Esophagus (tissue), 2 donors: ENCODE data around the gene NOC4L. TPM values are rescaled to one million over a fixed set of nuclear protein-coding genes. Genes with fewer than 3 reads are reported as not detected.
"Not testable (repeated sequence)": the region's sequence is repeated elsewhere in the genome, so short reads cannot be mapped to it uniquely, and the experiment has no call there.

Source experiments
- H3K27ac ChIP-seq, 2 donors: one replicate each; pipeline ENCODE4 v1.5.1; 2013; ENCODE audit warnings: low read depth in 2 of 2, mild to moderate bottlenecking in 2 of 2, inconsistent platforms in 1 of 2, low read length in 1 of 2, moderate library complexity in 1 of 2
- H3K27me3 ChIP-seq, 2 donors: one replicate each; pipeline ENCODE4 v1.6.1; 2013; ENCODE audit warnings: low read length in 2 of 2, control low read depth in 1 of 2, mild to moderate bottlenecking in 1 of 2; ENCODE audit not compliant: insufficient read depth in 2 of 2, control insufficient read depth in 1 of 2
- H3K36me3 ChIP-seq, 2 donors: one replicate each; pipeline ENCODE4 v1.6.1; 2013; ENCODE audit warnings: low read length in 1 of 2; ENCODE audit not compliant: control insufficient read depth in 2 of 2, insufficient read depth in 2 of 2
- H3K4me1 ChIP-seq, 2 donors: one replicate each; pipeline ENCODE4 v1.6.1; 2013; ENCODE audit warnings: low read length in 1 of 2; ENCODE audit not compliant: control insufficient read depth in 2 of 2, insufficient read depth in 2 of 2
- H3K4me3 ChIP-seq, 2 donors: one replicate each; pipeline ENCODE4 v1.5.1; 2013; ENCODE audit warnings: low read length in 2 of 2, mild to moderate bottlenecking in 2 of 2, low read depth in 1 of 2, moderate library complexity in 1 of 2
- H3K9me3 ChIP-seq, 2 donors: one replicate each; pipeline ENCODE4 v1.6.1; 2013; ENCODE audit warnings: mild to moderate bottlenecking in 2 of 2, low read depth in 1 of 2, low read length in 1 of 2, moderate library complexity in 1 of 2; ENCODE audit not compliant: control insufficient read depth in 2 of 2, insufficient read depth in 1 of 2
- WGBS, 2 donors: extraction: QIAGEN DNeasy Blood & Tissue Kit; methylation state at CpG; one replicate each; pipeline ENCODE4 v1.1.7; 2013; 5-methylcytosine and 5-hydroxymethylcytosine counted together
- polyA plus RNA-seq, 2 donors: library from polyadenylated mRNA; stranded (reverse); fragments of 200-250 nt; gene quantifications; one replicate each; pipeline ENCODE4 v1.2.3, GENCODE V29; 2013
- donor health status: healthy with polysubstance abuse.
- donor health status: Bipolar disorder and iron deficiency.

The NOC4L gene
- polyA plus RNA-seq, 2 donors, result 20.6 to 22.7 TPM

DNA sequence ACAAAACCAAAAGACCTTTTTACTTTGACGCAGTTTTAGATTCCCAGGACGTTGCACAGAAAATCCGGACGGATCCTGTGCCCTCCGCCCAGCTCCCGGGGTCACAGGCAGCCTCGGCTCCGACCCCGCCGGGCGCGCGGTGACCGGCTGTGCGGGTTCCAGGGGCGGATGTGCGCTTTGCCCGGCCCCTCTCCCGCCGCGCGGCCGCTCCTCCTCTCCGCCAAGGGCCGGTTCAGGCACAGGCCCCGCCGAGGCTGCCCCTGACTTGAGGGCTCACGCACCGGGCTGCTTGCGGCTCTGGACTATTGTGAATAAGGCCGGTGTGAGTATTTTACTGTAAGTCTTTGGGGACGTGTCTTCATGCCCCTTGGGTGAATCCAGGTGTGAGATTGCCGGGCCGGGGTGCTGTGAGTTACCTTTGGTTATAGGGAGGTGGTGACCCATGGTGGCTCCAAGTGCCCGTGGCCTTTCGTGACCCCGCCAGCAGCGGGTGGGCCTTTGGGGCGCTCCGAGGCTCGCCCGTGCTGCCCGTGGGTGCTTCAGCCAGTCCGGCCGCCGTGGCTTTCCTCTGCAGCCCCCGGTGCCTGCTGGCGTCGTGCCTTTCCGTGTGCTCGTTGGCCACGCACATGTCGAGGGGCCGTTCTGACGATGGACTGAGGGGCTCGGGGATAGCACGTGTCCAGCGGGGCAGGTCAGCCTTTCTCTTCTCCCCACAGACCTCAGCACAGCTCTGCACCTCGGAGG lies 45.9 kb downstream of the NOC4L start:
- Histone ChIP-seq H3K9me3 (peaks cover 6 to 23% of the 10 kb centered on the region in 2 donors), H3K27me3 (no peaks in the 10 kb centered on the region), H3K4me3 (peak overlapping the region; percentile 50 to 54), H3K27ac (peak overlapping the region in 1 of 2 donors; percentile 77), H3K4me1 (peaks cover 4 to 20% of the 10 kb centered on the region in 2 donors), H3K36me3 (no peaks in the 10 kb centered on the region)
- WGBS, 2 donors, result 37 to 46% methylated on average over 37 to 59 of the region's 59 CpGs

DNA sequence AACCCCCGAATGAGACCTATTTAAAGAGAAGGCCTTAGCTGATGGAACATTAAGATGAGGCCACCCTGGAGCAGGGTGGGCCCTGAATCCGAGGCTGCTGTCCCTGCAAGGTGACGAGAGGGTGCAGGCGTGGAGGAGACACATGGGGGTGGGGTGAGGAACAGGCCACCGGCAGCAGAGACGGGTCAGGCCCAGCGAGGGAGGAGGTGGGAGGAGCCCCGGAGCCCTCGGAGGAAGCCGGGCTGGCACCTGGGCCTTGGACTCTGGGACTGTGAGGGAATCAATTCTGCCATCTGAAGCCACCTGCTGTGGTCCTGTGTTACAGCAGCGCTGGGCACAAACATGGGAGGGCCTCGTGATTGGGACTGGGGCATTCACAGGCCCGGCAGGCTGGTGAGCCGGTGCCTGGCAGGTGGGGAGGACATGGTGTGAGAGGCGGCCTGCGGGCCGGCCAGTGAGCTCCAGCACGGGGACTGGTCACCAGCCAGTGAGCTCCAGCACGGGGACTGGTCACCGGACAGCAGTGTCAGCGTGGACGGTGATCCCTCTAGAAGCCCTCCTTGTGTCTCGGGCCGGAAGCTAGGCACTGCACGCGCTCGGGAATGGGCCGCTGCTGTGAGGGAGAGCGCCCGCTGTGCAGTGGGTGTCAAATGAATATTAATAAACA lies 46.7 kb downstream of the NOC4L start:
- H3K4me1 ChIP-seq, result peaks cover 4 to 22% of the 10 kb centered on the region in 2 donors
- no peaks in the 10 kb centered on the region for H3K27me3 ChIP-seq
- H3K9me3 ChIP-seq, result peaks cover 6 to 23% of the 10 kb centered on the region in 2 donors
- H3K27ac ChIP-seq, result no peak overlapping the region
- no peaks in the 10 kb centered on the region for H3K36me3 ChIP-seq
- 76 to 87% methylated on average over 27 to 30 of the region's 30 CpGs for WGBS, 2 donors
- no peak overlapping the region for H3K4me3 ChIP-seq

DNA sequence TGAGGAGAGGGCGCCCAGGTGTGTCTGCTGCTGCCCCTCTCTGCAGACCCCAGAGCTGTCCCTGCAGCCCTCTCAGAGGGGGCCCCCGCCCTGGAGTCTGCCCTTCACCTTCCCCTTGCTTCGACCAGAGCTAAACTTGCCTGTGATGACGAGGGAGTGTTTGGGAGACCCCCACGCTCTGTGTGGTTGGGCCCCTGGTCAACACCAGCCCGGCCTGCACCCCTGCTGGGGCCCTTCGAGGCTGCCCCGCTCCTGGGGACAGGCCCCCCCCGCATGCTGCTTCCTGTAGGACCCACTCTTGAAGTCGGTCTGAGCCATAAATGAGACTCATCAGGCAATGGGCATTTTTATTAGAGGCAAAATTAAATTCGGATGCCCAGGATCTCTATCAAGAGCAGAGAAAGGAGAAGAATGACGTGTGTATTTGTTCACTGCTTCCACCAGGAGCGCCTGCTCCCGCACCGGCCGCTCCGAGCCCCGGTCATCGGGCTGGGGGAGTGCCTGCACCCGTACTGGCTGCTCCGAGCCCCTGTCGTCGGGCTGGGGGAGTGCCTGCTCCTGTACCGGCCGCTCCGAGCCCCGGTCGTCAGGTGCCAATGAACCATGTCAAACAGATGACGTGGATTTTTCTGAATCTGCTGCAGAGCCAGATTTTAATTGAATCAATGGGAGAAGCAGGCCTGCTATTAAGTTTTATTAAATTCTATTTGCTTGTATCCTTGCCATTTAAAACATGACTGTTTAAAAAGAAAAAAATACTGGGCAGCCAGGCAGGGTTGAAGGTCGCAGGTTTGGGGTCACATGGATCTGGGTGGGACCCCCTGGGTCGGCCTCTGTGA lies 47.7 kb downstream of the NOC4L start:
- Histone ChIP-seq H3K9me3 (peaks cover 4 to 23% of the 10 kb centered on the region in 2 donors), H3K4me3 (no peak overlapping the region), H3K27me3 (no peaks in the 10 kb centered on the region), H3K4me1 (peaks cover 4 to 26% of the 10 kb centered on the region in 2 donors), H3K27ac (no peak overlapping the region), H3K36me3 (no peaks in the 10 kb centered on the region)
- 76 to 79% methylated on average over 31 of the region's 31 CpGs for WGBS, 2 donors

DNA sequence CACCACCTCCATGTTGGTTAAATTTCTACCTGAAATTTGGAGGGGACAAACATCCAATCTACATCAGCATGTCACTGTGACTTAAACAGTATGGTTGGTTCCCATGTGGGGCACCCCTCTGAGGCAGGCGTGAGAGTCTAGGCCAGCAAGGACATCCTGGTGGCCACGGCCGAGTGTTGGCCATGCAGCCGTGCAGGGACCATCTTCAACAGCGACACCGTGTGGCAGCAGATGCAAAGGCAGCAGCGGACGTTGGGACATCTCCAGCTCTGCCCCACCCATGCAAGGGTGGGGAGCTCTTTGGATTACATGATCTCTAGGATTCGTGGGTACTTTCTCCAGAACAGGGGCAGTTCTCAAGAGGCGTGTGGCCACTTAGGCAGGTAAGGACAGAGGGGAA lies 49.8 kb downstream of the NOC4L start:
- Histone ChIP-seq H3K27ac (no peak overlapping the region), H3K4me3 (no peak overlapping the region), H3K4me1 (peaks cover under 1 to 20% of the 10 kb centered on the region in 2 donors), H3K9me3 (peaks cover 3 to 18% of the 10 kb centered on the region in 2 donors), H3K36me3 (no peaks in the 10 kb centered on the region), H3K27me3 (no peaks in the 10 kb centered on the region)
- WGBS, 2 donors, result 58 to 61% methylated on average over 10 of the region's 10 CpGs

DNA sequence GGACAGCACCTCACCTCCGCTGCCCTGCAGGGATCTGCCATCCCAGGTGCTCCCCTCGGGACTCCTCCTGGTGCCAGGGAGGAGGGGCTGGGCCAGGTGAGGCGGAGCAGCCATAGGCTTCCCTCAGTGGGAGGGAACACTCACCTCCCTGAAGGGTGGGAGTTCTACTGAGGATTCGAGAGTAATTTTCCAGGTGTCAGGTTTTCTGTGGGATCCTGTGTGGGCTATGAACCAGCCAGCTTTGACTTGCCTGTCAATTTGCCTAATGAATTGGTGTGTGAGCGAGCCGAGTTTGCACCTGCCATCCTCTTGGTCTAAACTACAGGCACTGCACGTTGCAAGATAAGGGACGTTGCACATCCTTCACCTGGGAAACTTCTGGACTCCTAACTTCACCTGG lies 50.3 kb downstream of the NOC4L start:
- Histone ChIP-seq H3K27me3 (no peaks in the 10 kb centered on the region), H3K4me1 (peaks cover 0 to 17% of the 10 kb centered on the region in 2 donors), H3K36me3 (no peaks in the 10 kb centered on the region), H3K4me3 (no peak overlapping the region), H3K27ac (no peak overlapping the region), H3K9me3 (peaks cover 3 to 18% of the 10 kb centered on the region in 2 donors)
- WGBS, 2 donors, result 78 to 84% methylated on average over 8 of the region's 8 CpGs

DNA sequence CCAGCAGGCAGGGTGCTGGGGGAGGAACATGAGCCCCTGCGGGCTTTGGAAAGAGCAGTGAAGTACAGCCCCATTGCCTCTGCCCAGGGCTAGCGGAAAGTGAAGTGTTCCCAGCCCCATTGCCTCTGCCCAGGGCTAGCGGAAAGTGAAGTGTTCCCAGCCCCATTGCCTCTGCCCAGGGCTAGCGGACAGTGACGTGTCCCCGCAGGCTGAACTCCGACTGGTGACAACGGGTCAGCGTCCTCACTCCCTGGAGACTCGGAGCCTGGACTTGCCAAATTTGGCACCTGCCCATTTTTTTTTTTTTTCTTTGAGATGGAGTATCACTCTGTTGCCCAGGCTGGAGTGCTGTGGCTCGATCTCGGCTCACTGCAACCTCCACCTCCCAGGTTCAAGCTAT lies 51.0 kb downstream of the NOC4L start:
- 67 to 75% methylated on average over 12 of the region's 12 CpGs for WGBS, 2 donors
- H3K4me3 ChIP-seq, H3K27ac ChIP-seq, H3K36me3 ChIP-seq, H3K27me3 ChIP-seq: not testable (repeated sequence)
- Histone ChIP-seq H3K4me1 (peaks cover 0 to 14% of the 10 kb centered on the region in 2 donors), H3K9me3 (peaks cover 3 to 18% of the 10 kb centered on the region in 2 donors)

DNA sequence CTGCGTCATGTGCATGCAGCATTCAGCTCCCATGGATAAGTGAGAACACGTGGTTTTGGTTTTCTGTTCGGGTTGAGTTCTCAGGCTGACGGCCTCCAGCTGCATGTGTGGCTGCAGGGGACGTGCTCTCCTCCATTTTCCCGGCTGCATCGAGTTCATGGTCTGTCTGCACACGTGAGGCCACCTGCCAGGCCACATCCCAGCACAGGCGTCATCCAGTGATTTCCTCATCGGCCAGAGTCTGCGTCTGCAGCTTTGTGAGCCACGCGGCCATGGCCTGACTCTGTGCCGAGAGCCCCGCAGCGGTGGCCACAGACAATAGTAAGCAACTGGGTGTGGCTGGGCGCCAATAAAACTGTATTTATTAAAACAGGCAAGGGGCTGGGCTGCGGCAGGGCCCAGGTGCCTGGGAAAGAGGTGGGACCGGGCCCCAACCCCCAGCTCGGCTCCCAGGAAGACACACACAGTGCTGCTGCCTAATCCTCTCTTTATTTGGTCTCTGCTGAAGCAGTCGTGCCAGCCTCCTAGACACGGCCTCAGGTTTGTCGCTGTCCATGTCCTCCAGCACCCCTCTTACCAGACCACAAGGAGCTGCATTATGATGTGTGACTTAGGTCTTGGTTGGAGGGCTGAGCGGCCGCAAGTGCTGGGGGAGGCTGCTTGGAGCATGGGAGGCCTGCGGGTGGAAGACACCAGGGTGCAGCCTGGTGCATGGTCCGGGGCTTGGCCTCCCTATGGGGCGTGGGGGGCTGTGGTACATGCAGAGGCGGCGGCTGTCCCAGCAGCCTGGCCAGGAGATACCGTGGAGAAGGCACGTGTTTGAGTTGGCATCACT lies 52.0 kb downstream of the NOC4L start:
- no peaks in the 10 kb centered on the region for H3K36me3 ChIP-seq
- H3K27ac ChIP-seq, result no peak overlapping the region
- H3K27me3 ChIP-seq, result no peaks in the 10 kb centered on the region
- WGBS, 2 donors, result 55 to 59% methylated on average over 32 of the region's 32 CpGs
- no peak overlapping the region for H3K4me3 ChIP-seq
- peaks cover 3 to 18% of the 10 kb centered on the region in 2 donors for H3K9me3 ChIP-seq
- peaks cover 0 to 6% of the 10 kb centered on the region in 2 donors for H3K4me1 ChIP-seq

DNA sequence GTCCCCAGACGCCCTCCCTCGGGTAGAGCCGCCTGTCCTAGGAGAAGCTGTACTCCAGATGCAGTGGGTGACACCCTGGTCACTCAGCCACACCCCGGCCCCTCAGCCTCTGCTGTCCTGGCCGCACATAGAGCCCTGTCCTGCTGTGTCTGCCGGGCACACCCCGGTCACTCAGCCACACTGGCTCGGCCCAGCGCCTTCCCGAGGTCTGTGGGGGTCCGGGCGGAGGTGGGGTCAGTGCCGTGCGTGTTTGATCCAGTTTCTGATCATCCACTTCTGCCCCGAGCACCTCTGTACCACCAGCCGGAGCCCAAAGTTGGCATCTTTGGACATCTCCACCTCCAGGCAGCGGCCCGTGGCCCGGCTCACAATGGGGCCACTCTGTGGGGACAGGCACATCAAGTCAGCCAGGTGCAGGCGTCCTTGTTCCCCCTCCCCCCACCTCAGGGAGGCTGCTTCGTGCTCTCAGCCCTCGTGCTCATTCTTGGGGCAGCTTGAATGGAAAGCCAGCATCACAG lies 52.7 kb downstream of the NOC4L start:
- H3K27me3 ChIP-seq, result no peaks in the 10 kb centered on the region
- 82 to 83% methylated on average over 19 to 22 of the region's 22 CpGs for WGBS, 2 donors
- peaks cover 3 to 18% of the 10 kb centered on the region in 2 donors for H3K9me3 ChIP-seq
- H3K36me3 ChIP-seq, result no peaks in the 10 kb centered on the region
- peaks cover 0 to 6% of the 10 kb centered on the region in 2 donors for H3K4me1 ChIP-seq
- H3K4me3 ChIP-seq, result no peak overlapping the region
- no peak overlapping the region for H3K27ac ChIP-seq
